ENCODE measurements around the gene PROZ.

DNA sequence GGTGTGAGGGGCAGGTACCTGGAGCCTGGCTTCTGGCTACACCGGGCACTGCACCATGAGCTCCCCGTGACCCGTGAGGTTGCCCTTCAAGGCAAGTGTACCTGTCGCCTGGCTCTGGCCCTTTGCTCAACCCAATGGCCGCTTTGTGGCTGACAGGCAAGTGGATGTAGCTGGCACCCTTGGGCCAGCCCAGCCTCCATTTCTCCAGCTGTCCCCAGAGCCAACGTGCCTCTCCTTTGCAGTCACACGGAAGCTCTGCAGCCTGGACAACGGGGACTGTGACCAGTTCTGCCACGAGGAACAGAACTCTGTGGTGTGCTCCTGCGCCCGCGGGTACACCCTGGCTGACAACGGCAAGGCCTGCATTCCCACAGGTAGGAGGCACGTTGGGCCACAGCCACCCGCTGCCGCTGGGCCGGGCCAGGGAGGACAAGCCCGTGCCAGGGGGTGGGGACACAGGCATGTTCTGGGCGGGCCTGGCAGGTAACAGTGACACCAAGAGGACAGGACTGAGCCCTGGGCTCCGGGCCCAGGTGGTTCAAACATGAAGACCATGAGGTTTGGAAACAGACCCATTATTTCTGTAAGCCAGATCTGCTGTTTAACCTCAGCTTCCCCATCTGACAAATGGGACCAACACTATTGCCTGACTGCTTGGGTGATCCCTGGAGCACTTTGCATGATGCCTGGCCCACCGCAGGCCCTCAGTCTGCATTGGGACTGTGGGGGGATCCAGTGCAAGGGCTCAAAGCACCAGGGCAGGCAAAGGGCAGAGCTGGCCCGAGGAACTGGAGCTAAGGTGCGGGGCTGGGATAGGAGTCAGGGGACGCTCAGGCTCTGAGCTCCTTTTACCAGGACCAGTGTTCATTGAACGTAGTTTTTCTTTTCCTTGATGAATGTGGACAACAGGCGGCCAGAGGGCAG, 17.5 kb upstream of the PROZ start:
- no peak for TF ChIP-seq EZH2 (IDR thresholded peaks at IDR 0.05)
- TF ChIP-seq POLR2AphosphoS5 (IDR thresholded peaks at IDR 0.05; ENCODE audit: borderline replicate concordance, low read depth, low read length): no peak
- TF ChIP-seq FOXP2 (optimal IDR thresholded peaks at IDR 0.05; ENCODE audit: control extremely low read depth, extremely low read length, insufficient read depth): no peak
